ENCODE results near the gene S100A1. TPM values are rescaled to one million over a fixed set of nuclear protein-coding genes. Genes with fewer than 3 reads are reported as not detected.

The S100A1 gene
- total and polyA plus RNA-seq, 4 donors: 0.31 to 1.8 (median 0.91) TPM; not detected in 1

DNA sequence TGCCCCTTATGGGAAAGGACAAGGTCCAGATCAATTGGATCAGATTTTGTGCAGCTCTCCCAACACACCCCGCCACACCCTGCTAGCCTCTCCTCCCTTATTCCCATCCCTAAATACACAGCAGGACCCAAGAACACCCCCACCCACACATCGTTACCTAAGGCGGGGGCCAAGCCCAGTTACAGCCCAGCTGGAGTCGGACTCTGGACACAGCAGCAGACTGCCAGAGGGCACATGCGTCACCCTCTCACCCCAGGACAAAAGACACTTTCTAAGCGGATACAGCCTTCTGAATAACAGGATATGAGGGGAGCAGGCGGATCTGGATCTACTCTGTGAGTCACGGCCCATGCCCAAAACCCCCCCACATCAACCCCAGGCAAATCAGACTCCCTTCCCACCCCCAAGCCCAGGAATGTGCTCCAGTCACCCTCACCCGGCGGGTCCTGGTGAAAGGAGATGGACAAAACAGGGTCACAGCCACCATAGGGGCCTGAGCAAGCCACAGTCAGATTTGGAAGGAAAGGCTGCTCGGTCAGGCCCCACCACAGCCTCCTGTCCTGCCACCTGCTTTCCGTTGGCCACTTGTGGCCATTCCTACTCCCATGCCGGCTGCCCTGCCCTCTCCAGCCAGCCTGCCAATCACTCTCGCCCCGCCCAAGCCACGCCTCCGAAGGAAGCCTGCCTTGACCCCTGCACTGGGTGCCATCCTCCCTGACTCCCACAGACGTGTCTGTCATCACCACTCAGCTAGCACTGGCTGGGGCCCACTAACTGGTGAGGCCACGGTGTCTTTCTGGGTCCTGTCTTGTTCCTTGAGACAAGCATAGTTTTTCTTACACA is 19.3 kb upstream of the S100A1 start:
- peak overlapping the region; percentile 65 to 69 for H3K9ac ChIP-seq (ENCODE audit: insufficient read depth in 1 of 2, low read length in 2 of 2)
- TF ChIP-seq, protein P1, sequence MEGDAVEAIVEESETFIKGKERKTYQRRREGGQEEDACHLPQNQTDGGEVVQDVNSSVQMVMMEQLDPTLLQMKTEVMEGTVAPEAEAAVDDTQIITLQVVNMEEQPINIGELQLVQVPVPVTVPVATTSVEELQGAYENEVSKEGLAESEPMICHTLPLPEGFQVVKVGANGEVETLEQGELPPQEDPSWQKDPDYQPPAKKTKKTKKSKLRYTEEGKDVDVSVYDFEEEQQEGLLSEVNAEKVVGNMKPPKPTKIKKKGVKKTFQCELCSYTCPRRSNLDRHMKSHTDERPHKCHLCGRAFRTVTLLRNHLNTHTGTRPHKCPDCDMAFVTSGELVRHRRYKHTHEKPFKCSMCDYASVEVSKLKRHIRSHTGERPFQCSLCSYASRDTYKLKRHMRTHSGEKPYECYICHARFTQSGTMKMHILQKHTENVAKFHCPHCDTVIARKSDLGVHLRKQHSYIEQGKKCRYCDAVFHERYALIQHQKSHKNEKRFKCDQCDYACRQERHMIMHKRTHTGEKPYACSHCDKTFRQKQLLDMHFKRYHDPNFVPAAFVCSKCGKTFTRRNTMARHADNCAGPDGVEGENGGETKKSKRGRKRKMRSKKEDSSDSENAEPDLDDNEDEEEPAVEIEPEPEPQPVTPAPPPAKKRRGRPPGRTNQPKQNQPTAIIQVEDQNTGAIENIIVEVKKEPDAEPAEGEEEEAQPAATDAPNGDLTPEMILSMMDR (IDR thresholded peaks at IDR 0.05; ENCODE audit: control extremely low read depth, extremely low read depth): no peak
- H3K4me1 ChIP-seq (ENCODE audit: control insufficient read depth in 5 of 5, insufficient read depth in 5 of 5, low read length in 5 of 5): peaks cover 11 to 46% (median 29%) of the 10 kb centered on the region in 5 donors
- H3K27me3 ChIP-seq (ENCODE audit: control insufficient read depth in 3 of 3, insufficient read depth in 3 of 3, low read length in 2 of 3): no peaks in the 10 kb centered on the region
- peaks cover 2 to 13% (median 5%) of the 10 kb centered on the region in 4 donors for H3K36me3 ChIP-seq (ENCODE audit: control insufficient read depth in 4 of 4, insufficient read depth in 4 of 4, low read length in 4 of 4)
- no peaks in the 10 kb centered on the region for H3K9me3 ChIP-seq (ENCODE audit: control insufficient read depth in 4 of 4, insufficient read depth in 3 of 4, low read length in 3 of 4)
- DNase-seq (peak; percentile 46 to 77 (median 61)), ATAC-seq (ENCODE audit: insufficient read depth, low FRiP score) (peak; percentile 64)
- WGBS, 2 donors: 35 to 63% methylated on average over 19 of the region's 19 CpGs
- peak overlapping the region; percentile 74 to 94 for H3K27ac ChIP-seq (ENCODE audit: low read depth in 1 of 2, low read length in 1 of 2)
- peak overlapping the region; percentile 50 for H3K4me3 ChIP-seq

DNA sequence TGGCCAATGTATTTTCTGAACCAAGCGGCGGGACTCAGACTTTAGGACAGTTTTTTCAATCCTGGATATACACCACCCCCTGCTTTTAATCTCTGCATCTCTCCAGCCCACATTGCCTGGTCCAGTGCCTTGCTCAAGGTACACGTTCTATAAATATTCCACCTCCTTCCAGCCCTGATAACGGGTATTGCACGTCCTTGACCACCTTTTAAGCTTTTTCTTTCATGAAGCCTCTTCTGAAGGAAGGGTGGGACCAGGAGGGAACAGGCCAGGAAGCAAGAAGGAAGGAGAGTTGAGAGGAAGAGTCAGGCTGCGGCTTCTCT is 18.7 kb upstream of the S100A1 start:
- H3K27ac ChIP-seq (ENCODE audit: low read depth in 1 of 2, low read length in 1 of 2): peak overlapping the region; percentile 64 to 94
- peaks cover 11 to 51% (median 29%) of the 10 kb centered on the region in 5 donors for H3K4me1 ChIP-seq (ENCODE audit: control insufficient read depth in 5 of 5, insufficient read depth in 5 of 5, low read length in 5 of 5)
- H3K9me3 ChIP-seq (ENCODE audit: control insufficient read depth in 4 of 4, insufficient read depth in 3 of 4, low read length in 3 of 4): no peaks in the 10 kb centered on the region
- no peaks in the 10 kb centered on the region for H3K27me3 ChIP-seq (ENCODE audit: control insufficient read depth in 3 of 3, insufficient read depth in 3 of 3, low read length in 2 of 3)
- no peak overlapping the region for H3K9ac ChIP-seq (ENCODE audit: insufficient read depth in 1 of 2, low read length in 2 of 2)
- DNase-seq: no peak
- TF ChIP-seq, protein P1 (IDR thresholded peaks at IDR 0.05; ENCODE audit: control extremely low read depth, extremely low read depth): no peak
- peaks cover 2 to 13% (median 5%) of the 10 kb centered on the region in 4 donors for H3K36me3 ChIP-seq (ENCODE audit: control insufficient read depth in 4 of 4, insufficient read depth in 4 of 4, low read length in 4 of 4)
- no peak for ATAC-seq (ENCODE audit: insufficient read depth, low FRiP score)
- H3K4me3 ChIP-seq: no peak overlapping the region
- 47 to 49% methylated on average over 6 of the region's 6 CpGs for WGBS, 2 donors

DNA sequence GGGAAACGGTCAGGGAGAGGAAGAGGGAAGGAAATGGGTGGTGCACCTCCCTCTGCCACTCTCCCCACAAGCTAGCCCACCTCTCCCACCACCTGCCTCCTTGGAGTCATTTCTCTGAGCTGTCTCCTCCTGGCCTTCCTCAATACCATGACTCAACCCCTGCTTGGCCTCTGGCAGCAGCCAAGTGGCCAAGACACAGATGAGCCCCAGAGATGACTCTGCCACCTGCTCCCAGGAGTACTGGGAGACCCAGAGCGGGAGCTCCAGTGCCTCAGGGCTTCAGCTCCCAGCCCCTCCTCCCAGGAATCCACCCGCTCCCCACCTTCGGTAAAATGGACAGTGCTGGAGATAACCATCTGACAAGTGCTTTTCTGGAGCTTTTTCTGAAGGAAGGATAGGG is 17.9 kb upstream of the S100A1 start:
- H3K36me3 ChIP-seq (ENCODE audit: control insufficient read depth in 4 of 4, insufficient read depth in 4 of 4, low read length in 4 of 4): peaks cover 2 to 13% (median 5%) of the 10 kb centered on the region in 4 donors
- no peak for DNase-seq
- H3K27ac ChIP-seq (ENCODE audit: low read depth in 1 of 2, low read length in 1 of 2): peak overlapping the region; percentile 64 to 94
- no peaks in the 10 kb centered on the region for H3K27me3 ChIP-seq (ENCODE audit: control insufficient read depth in 3 of 3, insufficient read depth in 3 of 3, low read length in 2 of 3)
- H3K9ac ChIP-seq (ENCODE audit: insufficient read depth in 1 of 2, low read length in 2 of 2): no peak overlapping the region
- peaks cover 11 to 52% (median 29%) of the 10 kb centered on the region in 5 donors for H3K4me1 ChIP-seq (ENCODE audit: control insufficient read depth in 5 of 5, insufficient read depth in 5 of 5, low read length in 5 of 5)
- 46 to 60% methylated on average over 4 of the region's 4 CpGs for WGBS, 2 donors
- H3K9me3 ChIP-seq (ENCODE audit: control insufficient read depth in 4 of 4, insufficient read depth in 3 of 4, low read length in 3 of 4): no peaks in the 10 kb centered on the region
- no peak for ATAC-seq (ENCODE audit: insufficient read depth, low FRiP score)
- TF ChIP-seq, protein P1 (IDR thresholded peaks at IDR 0.05; ENCODE audit: control extremely low read depth, extremely low read depth): no peak
- H3K4me3 ChIP-seq: no peak overlapping the region

Measured in lung (tissue), 12 donors.